HUDEP-2 (cell line): ENCODE measurements around the gene STARD5.

Experiments
- DNase-seq, 76 experiments: peaks; one replicate each; lab custom pipeline; 2025; ENCODE audit not compliant: unreplicated experiment in 76 of 76; lab: John Stamatoyannopoulos, UW

The STARD5 gene

DNA sequence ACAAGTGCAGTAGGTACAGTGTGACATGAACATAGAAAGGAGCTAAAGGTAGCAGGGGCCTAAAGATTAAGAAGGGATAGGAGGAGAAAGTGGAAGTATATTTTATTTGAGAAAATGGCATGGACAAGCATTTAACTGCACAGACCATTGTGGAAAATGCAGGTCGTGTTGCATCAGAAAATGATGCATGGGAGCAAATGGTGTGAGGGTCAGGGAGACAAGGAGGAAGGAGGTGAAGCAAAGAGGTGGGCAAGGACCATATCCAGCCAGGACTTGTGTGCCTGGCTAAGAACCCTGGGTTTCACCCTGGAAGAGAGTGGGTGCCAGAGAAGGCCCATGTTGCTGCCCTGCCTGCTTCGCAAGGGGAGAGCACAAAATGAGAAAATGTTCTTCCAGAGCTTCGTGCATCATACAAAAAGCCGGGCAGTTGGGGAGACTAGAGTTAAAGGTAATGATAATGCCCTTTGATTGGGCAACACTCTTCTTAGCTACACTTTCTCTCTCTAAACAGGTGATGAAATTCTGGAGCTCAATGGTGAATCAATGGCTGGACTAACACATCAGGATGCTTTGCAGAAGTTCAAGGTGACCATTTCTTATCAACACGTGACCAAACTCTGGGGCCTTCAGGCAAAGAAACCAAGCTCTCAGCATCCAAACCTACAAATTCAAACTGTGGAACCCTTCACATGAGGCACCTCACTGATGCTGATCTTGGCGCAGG is 45.5 kb downstream of the STARD5 start:
- no peak for DNase-seq

DNA sequence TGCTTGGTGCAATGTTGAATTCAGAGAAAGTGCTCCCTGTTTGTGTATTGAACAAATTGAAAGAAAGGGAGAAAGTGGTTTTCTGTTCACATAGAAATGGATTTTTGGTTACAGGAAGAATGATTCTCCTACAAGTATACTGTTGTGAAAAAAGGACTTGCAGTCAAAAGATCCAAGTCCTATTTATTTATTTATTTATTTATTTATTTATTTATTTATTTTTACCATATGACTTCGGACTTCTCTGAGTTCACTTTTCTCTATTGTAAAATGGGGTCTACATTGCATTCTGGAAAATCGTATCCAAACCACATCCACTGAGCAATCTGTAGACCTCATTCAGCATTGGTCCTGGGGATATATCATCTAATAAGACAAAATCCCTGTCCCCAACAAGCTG is 46.1 kb downstream of the STARD5 start:
- no peak for DNase-seq

- no peak for DNase-seq
These were observed 47.0 kb downstream of the STARD5 start for GRCh38 chr15:81276967-81277366.

DNA sequence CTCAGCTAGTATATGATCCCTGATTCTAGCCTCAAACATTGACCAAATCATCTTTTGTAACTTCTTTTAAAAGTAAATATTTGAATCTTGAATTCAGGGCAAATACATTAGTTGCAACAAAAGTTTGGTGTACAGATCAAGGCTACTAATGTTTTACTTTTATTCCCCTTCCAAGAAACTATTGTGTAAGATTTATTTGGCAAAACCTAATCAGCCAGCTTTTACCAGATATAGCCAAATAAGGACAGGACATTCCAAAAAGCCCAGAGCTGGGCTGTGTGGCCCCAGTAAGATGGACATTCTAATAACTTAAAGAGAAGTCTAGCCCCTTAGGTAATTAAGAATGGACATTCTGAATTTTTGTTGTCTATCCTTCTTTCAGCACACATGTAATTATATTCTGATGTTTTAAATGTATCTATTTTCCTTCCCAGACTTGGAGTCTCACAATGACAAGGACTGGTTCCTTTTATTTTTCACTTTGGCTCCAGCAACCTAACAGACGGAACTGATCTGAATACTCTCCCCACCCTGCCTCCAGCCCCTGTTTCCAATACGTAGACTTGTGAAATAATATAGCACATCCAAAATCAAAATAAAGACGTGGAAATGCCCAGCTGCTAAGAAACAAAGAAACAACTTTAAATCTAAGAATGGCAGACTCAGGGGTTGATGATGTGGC is 48.1 kb downstream of the STARD5 start:
- no peak for DNase-seq

GRCh38 chr15:81274931-81275707 is 48.8 kb downstream of the STARD5 start:
- peak in 67 of 76 experiments; percentile 5 to 78 (median 49) for DNase-seq

- no peak for DNase-seq
These were observed 49.7 kb downstream of the STARD5 start for GRCh38 chr15:81274255-81274654.

DNA sequence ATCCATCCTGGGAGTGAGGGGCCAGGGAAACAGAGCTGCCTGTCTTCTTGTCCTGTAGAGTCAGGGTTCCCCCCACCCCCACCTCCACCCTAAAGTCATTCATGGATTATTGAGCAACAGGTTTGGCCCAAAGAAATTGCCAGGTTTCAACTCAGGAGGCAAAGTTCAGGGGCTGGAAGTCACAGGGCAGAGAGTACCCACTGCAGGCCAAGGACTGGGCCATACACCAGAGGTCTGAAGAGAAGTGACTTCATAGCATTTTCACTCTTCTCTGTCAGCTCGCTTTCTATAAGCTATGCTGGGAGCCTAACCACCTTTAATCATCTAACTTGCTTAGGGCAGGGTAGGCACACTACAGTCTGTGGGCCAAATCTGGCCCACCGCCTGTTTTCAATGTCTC is 50.1 kb downstream of the STARD5 start:
- DNase-seq, result no peak

DNA sequence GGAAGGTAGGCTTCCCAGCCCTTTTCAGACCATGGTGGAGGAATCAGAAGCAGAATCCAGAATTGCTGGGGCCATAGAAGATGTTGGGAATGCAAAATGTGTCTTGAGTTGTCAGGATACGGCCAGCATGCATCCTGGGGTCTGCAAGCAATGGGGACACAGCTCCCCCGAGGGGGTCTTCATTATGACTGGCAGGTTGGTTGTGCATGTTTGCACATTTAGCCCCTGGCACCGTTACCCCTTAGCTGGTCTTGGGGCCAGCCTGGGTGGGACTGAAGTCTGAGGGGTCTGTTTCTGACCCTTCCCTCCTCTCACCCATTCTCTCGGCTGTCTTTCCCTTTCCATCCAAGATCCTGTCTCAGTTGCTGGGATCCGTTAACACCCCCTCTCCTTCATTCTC is 50.7 kb downstream of the STARD5 start:
- no peak for DNase-seq

DNA sequence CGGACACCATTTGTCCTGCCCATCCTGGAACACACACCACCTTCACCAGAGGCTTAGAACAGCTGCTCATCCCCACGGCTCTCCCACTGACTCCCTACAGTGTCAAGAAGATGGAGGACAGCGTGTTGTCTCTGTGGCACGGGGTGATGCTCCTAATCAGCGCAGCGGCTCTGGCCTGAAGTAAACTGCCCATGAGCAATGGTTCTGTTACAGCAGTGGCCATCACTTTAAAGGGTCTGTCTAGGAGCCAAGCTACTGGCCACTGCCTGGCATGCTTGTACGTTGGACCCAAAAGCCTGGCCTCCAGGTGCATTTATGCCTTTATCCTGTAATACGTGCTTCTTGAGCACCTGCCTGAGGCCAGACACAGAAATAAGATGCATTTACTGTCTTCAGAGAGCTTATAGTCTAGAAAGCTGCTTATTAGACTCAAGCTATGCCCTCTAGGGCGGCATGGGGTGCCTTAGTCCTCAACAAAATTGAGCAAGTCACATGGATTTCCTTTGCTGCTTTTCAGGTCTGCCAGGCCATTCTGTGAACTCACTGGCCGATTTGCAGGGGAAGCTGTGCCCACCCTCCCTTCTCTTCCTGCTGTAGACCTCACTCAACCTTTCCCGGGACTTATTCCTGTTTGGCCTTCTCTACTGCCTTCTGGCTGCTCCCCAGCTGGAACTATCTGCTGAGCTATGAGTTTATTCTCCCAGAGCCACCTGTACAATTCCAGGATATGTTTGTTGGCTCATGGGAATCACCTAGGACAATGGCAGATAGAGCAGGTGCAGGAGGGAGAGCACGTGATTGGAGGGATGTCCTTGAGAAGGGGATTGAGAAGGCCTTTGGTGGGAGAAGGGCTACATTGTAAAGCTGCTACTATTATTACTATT is 51.9 kb downstream of the STARD5 start:
- DNase-seq, result no peak

- no peak for DNase-seq
These were observed 53.0 kb downstream of the STARD5 start for GRCh38 chr15:81270781-81271491.

- DNase-seq, result no peak
These were observed 53.8 kb downstream of the STARD5 start for GRCh38 chr15:81270188-81270587.

DNA sequence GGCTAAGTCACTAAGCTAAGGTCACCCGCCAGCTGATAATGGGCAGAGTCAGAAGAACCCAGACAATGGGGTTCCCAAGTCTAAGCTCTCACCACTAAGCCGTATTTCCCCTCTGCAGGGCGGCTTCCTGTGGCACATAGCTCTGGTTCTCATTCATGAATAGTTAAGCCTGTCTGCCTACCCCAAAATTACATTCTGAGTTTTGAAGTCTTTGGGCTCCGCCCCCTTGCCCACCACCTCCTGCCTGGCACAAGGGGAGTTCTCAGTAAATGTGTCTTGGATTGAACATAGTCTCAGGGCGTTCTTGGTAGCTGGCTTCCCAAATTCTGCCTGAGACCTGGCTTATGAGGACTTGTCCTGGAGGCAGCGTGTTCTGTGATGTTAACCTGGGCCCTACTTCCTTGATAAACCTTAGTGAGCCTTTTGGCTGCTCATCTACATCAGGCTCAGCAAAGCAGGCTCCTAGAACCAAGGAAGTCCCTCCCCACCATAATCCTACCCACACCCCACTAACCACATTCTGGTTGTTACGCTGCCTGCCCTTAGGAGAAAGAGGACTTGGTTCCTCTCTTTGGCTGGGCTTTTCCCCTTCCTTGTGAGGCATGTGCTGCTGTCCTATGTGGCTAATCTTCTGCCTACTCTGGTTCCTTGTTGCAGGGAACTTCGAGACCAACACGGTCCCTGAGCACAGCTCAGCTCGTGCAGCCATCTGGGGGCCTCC is 54.9 kb downstream of the STARD5 start:
- no peak for DNase-seq

GRCh38 chr15:81268340-81268739 is 55.6 kb downstream of the STARD5 start:
- DNase-seq, result no peak

DNA sequence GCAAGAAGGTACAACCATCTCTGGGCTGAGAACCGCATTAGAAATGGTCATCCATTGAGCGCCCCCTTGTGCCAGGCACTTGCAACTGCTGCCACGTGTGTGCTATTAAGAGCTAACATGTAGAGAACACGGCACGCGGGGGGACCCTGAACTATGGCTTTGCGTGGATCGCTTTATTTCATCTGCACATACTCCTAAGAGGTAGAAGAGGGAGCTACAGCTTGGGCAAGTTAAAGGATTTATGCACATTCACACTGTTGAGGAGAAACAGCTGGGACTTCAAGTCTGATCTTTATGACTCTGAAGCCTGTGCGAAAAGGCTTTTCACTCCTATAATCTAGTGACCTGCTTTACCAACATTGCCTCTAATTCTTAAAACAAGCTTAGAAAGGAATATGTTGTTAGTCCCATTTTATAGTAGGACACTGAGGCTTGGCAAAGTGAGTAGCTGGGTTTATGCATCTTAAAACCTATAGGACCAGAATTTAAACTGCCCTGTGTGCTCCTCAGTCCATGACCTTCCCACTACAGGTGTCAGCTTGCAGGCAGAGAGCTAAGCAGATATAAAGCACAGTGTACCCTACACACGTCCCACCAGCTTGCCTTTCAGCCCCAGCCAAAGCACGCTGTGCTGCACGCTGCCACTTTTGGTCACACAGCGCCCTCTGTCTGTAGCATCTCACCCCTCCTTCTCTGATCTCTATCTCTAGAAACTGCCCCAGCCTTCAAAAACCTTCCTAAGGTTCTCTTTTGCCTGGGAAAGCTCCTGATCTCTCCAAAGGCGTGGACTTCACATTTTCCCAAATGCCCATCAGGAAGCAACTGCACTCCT is 57.8 kb downstream of the STARD5 start:
- peak in 73 of 76 experiments; percentile 21 to 84 (median 69) for DNase-seq

DNA sequence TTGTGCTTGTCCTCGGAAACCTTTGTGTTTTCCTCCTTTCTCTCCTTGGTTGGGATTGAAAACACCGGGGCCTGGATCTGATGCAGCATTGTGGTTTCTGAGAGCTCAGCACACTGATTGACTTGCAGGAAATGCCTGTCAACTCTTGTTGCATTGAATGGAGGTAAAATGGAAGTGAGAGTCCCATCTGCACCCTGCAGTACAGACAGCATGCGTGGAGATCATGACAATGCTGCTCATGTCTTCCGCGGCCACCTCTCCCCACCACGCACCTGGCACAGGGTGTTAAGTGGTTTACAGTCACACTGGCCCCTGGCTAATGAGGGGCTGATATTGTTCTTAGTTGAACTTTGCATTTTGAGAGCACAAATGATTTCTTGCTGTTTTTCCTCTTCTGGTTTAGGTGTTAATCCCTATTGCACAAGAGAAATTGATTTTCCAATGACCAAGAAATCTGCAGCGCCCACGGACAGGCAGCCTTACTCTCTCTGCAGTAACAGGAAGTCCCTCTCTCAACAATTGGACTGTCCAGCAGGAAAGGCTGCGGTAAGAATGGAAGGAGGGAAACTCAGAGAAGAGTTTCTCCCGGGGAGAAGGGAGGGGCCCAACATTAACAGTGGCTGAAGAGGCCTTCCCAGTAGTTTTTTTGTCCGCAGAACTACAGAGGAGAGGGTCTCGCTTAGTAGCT is 58.5 kb downstream of the STARD5 start:
- DNase-seq, result no peak

DNA sequence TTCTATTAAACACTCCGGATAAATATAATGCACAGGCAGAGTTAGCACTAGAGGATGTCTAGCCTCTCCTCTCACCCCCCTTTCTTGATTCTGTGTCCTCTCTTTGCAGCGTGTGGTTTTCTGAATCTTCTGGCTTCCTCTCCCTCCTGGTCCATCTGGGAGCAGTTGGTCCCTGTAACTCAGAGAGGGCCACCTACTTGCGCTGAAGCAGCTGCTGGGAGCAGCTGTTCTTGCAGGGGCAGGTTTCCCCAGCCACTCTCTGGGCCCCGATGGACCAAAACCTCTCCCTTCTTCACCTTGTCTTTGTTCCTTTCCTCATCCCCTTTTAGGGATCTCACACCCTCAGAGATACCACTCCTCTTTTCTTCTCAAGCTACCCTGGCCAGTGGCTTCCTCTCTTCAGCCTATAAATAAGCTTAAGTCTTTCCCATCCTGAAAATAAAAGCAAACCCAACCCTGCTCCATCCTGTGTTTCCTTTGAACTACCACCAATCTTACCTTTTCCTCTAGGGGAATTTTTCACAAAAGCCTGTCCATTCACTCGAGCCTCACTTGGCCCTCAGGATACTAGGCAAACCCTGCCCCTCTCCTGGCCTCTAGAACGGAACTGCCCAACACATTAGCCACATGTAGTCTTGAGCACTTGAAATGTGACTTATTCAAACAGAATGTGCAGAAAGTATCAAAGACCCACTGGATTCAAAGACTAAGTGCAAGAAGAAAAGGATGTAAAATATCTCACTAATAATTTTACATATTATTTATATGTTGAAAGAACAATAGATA is 59.7 kb downstream of the STARD5 start:
- no peak for DNase-seq

DNA sequence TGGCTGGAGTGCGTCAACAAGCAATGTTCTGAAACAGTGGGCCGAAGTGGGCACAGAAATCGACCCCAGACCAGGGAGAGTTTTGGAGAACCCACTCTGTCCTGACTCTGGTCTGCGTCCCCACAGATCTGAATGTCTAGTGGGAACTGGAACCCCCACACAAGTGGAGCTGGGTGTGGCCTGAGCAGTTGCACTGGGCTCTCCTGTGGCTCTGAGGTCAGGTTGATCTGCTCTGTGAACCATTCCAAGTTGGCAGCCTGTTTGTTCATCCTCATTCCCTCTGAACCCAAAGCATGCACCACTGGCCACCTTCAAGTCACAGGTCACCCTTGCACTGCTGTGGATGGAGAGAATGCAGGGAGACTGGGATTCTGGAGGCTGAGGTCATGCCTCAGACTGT is 60.5 kb downstream of the STARD5 start:
- no peak for DNase-seq
